GM12801 (cell line): ENCODE results near the gene TMEM121.
A peak's percentile ranks its signal among the peaks of the same experiment; 100 is the strongest.

Experiments
- TF ChIP-seq, protein P1 (sequence below): IDR thresholded peaks from one replicate; pipeline ENCODE4 v1.5.1; 2011; ENCODE audit warnings: control low read depth; ENCODE audit not compliant: insufficient read length; ENCODE audit errors: extremely low read depth

The TMEM121 gene

DNA sequence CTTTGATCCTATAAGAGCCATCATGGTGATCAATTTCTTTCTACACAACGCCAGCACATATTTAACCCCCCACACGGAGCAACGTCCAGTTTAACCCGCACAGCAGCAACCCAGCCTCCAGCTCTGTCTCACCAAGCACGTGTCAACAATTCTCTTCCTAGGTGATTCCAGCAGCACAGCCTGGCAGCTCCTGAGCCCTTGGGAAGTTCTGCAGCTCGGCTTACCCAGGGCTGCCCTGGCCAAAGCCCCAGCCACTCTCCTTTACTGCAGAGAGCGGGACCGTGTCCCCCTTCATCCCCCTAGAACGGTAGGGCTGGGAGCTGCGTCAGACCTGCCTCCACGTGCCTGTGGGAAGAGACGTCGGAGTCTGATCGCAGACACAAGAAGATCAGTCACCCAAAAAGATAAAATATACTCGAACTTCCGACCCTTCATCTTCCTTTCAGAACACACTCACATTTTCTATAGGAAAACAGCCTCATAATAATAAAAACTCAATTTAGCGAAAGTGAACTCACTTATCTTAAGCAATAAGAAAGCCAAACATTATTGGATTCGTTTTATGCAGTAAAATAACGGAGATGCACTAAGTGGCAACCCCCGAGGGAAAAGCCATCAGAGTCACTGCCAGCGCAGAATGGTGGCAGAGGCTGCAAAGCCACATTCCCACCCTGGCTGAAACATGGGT lies 7.6 kb downstream of the TMEM121 start:
- TF ChIP-seq, protein P1, sequence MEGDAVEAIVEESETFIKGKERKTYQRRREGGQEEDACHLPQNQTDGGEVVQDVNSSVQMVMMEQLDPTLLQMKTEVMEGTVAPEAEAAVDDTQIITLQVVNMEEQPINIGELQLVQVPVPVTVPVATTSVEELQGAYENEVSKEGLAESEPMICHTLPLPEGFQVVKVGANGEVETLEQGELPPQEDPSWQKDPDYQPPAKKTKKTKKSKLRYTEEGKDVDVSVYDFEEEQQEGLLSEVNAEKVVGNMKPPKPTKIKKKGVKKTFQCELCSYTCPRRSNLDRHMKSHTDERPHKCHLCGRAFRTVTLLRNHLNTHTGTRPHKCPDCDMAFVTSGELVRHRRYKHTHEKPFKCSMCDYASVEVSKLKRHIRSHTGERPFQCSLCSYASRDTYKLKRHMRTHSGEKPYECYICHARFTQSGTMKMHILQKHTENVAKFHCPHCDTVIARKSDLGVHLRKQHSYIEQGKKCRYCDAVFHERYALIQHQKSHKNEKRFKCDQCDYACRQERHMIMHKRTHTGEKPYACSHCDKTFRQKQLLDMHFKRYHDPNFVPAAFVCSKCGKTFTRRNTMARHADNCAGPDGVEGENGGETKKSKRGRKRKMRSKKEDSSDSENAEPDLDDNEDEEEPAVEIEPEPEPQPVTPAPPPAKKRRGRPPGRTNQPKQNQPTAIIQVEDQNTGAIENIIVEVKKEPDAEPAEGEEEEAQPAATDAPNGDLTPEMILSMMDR: no peak

DNA sequence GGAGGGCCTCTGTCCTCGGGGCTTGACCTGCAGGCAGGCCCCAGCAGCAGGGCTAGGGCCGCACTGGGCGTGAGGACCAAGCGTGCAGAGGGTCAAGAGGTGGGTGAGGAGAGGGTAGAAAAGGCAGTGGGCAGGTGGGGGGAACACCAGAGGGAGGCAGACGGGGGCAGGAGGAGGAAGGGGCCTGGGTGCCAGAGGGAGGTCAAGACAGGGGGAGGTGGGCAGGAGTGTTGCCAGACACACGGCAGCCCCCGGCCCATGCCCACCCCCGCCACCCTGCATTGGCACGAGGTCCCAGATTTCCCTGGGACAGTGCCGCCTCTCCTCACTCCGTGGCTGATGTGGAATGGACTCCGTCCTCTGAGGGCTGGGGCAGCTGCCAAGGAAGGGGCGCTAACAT lies 8.2 kb downstream of the TMEM121 start:
- TF ChIP-seq, protein P1: no peak

DNA sequence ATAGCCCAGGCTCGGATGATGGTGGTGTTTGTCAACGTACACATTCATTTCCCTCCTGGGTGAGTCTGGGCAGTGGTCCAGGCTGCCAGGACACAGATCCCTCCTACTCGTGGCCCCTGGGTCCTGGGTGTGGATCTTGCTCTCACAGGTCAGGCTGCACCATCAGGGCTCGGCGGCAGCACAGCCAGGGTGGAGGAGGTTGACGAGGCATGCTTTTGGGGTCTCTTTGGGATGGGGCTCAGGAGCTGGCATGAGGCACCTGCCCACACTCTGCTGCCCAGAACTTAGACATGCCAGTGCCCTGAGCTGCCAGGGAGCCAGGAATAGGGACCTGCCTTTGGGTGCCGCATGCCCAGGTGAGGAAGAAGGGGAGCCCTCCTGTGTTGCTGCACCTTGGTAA lies 9.7 kb downstream of the TMEM121 start:
- TF ChIP-seq, protein P1: no peak

DNA sequence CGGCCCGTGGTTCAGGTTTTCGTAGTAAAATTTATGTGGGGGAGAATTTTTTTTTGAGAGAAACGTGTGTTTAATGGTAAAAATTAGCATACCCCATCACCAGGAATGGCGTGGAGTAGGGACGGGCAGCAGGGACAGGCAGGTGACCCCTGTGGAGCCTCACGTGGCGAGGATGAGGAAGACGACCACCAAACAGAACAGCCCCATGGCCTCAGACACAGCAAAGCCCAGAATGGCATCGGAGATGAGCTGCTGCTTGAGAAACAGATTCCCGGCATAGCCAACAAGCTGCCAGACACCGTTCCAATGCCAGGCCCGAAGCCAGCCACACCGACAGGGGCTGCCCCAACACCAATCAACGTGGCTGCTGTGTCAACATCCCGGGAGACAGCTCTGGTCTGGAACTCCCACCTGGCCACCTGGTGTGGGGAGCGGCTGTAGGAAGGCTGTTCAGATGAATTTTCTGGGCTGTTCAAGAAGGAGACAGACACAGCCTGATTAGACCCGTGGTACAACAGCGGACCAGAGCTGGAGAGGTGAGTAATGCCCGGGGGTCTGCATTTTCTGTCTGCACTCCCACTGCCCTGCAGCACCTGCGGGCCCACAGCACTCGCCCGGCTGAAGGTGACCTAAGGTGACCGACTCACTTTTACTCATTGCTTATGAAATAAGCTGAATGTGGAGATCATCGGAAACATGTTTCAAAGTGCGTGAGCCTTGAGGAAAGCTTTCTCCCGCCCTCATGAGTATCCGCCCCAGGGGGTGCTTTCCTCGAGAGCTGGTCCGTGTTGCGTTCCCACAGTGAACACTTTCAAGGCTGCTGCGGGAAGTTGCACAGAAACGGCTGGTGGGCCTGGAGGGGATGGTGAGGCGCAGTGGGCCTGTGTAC lies 10.6 kb downstream of the TMEM121 start:
- TF ChIP-seq, protein P1: no peak

DNA sequence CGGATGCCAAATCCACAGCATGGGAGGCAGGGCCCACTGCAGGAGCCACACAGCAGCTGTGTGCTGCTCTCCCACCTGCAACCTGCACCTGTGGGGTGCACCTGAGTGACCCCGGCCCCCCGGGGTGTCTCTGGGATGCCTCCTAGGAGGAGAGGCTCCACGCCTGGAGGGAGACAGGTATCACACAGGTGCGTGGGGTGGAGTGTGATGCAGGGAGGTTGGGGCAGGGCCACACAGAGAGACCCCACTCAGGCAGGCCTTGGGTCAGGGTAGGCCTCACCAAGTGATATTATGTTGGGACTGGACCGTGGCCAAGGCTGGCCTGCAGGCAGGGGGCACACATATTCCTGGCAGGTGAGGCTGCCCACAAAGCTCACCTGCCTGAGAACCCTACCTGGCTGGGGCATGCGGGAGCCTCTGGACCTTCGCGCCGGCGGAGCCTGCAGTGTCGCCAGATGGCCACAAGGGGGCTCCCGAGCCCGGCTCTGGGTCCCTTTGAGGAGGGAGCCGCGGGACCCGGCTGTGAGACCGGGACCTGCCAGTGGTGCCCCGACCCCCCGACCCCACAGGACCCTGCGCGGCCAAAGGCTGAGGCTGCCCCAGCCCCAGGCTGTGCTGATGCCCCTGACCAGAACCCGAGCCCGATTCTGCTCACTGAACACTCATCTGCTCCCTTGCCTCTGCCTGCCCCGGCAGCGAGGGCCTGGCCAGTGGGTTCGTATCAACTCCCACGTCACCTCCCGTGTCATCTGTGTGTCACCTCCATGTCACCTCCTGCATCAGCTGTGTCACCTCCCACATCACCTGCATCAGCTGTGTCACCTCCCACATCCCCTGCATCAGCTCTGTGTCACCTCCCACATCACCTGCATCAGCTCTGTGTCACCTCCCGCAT lies 11.4 kb downstream of the TMEM121 start:
- TF ChIP-seq, protein P1: peak; percentile 6

DNA sequence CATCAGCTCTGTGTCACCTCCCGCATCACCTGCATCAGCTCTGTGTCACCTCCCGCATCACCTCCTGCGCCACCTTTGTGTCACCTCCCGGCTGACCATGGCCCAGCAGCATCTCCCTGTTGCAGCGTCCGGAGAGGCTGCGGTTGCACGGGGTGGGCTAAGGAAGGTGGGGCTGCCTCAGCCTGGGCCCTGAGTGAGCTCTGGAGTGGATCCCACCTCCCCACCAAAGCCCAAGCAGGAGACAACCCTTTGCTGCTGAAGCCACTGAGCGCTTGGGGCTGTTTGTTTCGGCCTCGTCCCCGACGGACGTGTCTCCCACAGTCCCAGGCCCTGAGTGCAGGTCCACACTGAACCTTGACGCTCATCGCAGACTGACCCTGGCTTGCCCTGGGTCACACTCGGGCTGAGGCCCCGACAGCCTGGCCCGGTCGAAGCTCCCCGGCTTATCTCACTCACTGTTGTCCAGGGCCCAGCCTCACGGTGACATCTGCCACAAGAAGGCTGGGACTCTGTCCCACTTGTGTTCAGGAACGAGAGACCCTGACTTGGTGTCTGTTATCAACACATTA lies 12.2 kb downstream of the TMEM121 start:
- TF ChIP-seq, protein P1: no peak
